Tibial nerve (tissue), 4 donors: Measurements from ENCODE around the gene HBP1. TPM values are rescaled to one million over a fixed set of nuclear protein-coding genes. Genes with fewer than 3 reads are reported as not detected.
"Not testable (repeated sequence)": the region's sequence is repeated elsewhere in the genome, so short reads cannot be mapped to it uniquely, and the experiment has no call there.

Experiments
- DNase-seq, 2 donors: peaks; one replicate each; pipeline ENCODE4 v3.0.0-alpha.2; 2019; ENCODE audit warnings: low spot score in 2 of 2
- H3K27ac ChIP-seq, 4 donors: fragments of 200-600 bp; sonication (generic) in 3 of 4; one replicate each; pipeline ENCODE4 v1.5.1; 2017 to 2019; ENCODE audit warnings: mild to moderate bottlenecking in 1 of 4
- H3K27me3 ChIP-seq, 2 donors: fragments of 200-600 bp; sonication (generic) in 1 of 2; one replicate each; pipeline versions ENCODE4 v1.5.1 to v1.6.0; 2017 to 2019
- H3K36me3 ChIP-seq, 3 donors: fragments of 200-600 bp; sonication (generic); one replicate each; pipeline ENCODE4 v1.5.1; 2018 to 2019
- H3K4me1 ChIP-seq, 4 donors: fragments of 200-600 bp; sonication (generic) in 3 of 4; one replicate each; pipeline ENCODE4 v1.5.1; 2017 to 2019
- H3K4me3 ChIP-seq, 4 donors: fragments of 200-600 bp; sonication (generic) in 3 of 4; one replicate each; pipeline ENCODE4 v1.5.1; 2017 to 2019; ENCODE audit warnings: mild to moderate bottlenecking in 1 of 4, moderate library complexity in 1 of 4
- H3K9me3 ChIP-seq, 4 donors: fragments of 200-600 bp; sonication (generic) in 3 of 4; one replicate each; pipeline ENCODE4 v1.5.1; 2017 to 2019
- EP300 ChIP-seq, 2 donors: sonication (generic); formaldehyde crosslinking; IDR thresholded peaks; one replicate each; pipeline ENCODE4 v1.6.1; 2017; ENCODE audit warnings: antibody characterized with exemption in 2 of 2, mild to moderate bottlenecking in 1 of 2
- POLR2A ChIP-seq, 2 donors: fragments of 450-650 bp; IDR thresholded peaks; one replicate each; pipeline ENCODE4 v1.6.1; 2017; ENCODE audit warnings: antibody characterized with exemption in 2 of 2, mild to moderate bottlenecking in 2 of 2, moderate library complexity in 2 of 2
- WGBS, 2 donors: methylation state at CpG; one replicate each; pipeline ENCODE4 v1.1.5; 2018; 5-methylcytosine and 5-hydroxymethylcytosine counted together
- total RNA-seq, 4 donors: library from RNA; depleted of rRNA; stranded (reverse); fragments of >200 nt; gene quantifications; one replicate each; pipeline ENCODE4 v1.1.0, GENCODE V29; 2016
- TF ChIP-seq, protein P1 (sequence below), 5 experiments: fragments of 200-600 bp in 3 of 5; fragments of 450-650 bp in 2 of 5; sonication (generic) in 3 of 5; IDR thresholded peaks; one replicate each; pipeline ENCODE4 v1.5.1; 2016 to 2019; ENCODE audit warnings: antibody characterized with exemption in 5 of 5, mild to moderate bottlenecking in 3 of 5, moderate library complexity in 2 of 5

The HBP1 gene
- total RNA-seq, 4 donors from 2014 or later, result 78.9 to 157 (median 123) TPM

DNA sequence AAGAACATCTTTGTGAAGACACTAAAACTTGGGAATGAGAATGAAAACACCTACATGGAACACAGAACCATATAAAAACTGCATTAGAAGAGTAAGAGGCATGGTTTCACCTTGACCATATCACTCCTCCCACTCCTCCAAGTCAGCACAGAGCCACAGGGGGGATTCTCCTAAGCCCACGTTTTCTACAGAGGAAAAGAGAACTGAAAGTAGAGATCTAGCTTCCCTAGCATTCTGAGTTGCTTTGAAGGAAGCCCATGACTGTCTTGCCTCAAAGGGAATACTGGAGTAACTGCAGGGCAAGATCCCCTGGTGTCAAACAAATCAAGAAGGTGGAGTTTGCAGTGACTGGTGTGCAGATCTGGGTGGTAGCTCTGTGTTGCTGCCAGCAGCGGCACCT lies 43.9 kb downstream of the HBP1 start:
- Histone ChIP-seq H3K36me3 (peaks cover 0 to 43% (median 0%) of the 10 kb centered on the region in 3 donors), H3K4me3 (no peak overlapping the region), H3K4me1 (peaks cover 0 to 10% (median 0%) of the 10 kb centered on the region in 4 donors), H3K27ac (no peak overlapping the region), H3K27me3 (no peaks in the 10 kb centered on the region), H3K9me3 (peaks cover 0 to 12% (median 2%) of the 10 kb centered on the region in 4 donors)
- no peak for TF ChIP-seq EP300 (IDR thresholded peaks at IDR 0.05)
- TF ChIP-seq, protein P1, sequence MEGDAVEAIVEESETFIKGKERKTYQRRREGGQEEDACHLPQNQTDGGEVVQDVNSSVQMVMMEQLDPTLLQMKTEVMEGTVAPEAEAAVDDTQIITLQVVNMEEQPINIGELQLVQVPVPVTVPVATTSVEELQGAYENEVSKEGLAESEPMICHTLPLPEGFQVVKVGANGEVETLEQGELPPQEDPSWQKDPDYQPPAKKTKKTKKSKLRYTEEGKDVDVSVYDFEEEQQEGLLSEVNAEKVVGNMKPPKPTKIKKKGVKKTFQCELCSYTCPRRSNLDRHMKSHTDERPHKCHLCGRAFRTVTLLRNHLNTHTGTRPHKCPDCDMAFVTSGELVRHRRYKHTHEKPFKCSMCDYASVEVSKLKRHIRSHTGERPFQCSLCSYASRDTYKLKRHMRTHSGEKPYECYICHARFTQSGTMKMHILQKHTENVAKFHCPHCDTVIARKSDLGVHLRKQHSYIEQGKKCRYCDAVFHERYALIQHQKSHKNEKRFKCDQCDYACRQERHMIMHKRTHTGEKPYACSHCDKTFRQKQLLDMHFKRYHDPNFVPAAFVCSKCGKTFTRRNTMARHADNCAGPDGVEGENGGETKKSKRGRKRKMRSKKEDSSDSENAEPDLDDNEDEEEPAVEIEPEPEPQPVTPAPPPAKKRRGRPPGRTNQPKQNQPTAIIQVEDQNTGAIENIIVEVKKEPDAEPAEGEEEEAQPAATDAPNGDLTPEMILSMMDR (IDR thresholded peaks at IDR 0.05), result no peak
- no peak for TF ChIP-seq POLR2A (IDR thresholded peaks at IDR 0.05)
- 71 to 80% methylated on average over 2 of the region's 2 CpGs for WGBS, 2 donors
- no peak for DNase-seq

DNA sequence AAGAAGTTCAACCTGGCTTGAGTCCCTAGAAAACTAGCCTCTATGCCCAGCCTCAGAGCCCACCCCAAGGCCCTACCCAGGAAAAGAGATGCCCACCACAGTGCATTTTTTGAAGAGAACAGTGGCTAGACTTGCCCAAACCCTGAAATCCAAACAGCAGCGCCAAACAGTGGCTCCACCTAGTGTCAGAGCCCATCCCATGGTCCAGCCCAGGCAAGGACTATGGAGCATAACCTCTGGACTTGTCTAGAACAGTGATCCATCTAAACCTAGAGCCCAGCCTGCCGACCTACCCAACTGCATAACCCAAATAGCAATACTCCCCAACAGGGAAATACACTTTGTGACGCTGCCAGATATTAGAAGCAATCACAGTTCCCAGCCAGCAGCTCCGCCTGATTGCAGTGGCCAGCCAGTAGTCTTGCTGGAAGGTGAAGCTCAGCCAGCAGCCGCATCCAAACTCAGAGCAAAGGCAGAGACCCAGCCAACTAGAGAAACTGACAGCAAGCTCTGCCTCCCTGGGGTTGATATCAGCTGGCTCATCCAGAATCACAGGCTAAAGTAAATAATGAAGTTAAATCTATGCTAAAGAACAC lies 44.5 kb downstream of the HBP1 start:
- H3K27me3 ChIP-seq, result no peaks in the 10 kb centered on the region

DNA sequence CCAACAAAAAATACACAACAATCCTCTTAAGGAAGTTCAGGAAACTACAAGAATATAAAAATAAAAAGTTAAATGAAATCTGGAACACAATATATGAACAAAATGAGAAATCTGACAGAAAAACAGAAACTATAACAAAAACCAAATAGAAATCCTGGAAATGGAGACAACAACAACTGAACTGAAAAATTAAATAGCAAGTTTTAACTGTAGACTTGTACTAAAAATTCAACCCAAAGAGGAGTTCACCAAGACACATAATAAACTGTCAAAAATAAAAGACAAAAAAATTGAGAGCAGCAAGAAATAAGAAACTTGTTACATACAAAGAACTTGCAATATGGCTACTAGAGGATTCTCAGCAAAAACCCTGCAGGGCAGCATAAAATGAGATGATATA lies 45.1 kb downstream of the HBP1 start:
- no peak for DNase-seq
- Histone ChIP-seq H3K4me1 (no peaks in the 10 kb centered on the region), H3K36me3 (peaks cover 0 to 34% (median 0%) of the 10 kb centered on the region in 3 donors), H3K4me3 (no peak overlapping the region), H3K27ac (no peak overlapping the region), H3K27me3 (no peaks in the 10 kb centered on the region), H3K9me3 (peaks cover 0 to 12% (median 2%) of the 10 kb centered on the region in 4 donors)
- TF ChIP-seq EP300 (IDR thresholded peaks at IDR 0.05) (no peak), POLR2A (IDR thresholded peaks at IDR 0.05) (no peak)
- TF ChIP-seq, protein P1 (IDR thresholded peaks at IDR 0.05), result no peak

More for the DNA sequence above, 44.5 kb downstream of the HBP1 start:
- H3K9me3 ChIP-seq, result peaks cover 0 to 12% (median 2%) of the 10 kb centered on the region in 4 donors
- no peak for DNase-seq
- no peak overlapping the region for H3K4me3 ChIP-seq
- no peak for TF ChIP-seq POLR2A (IDR thresholded peaks at IDR 0.05)
- no peak for TF ChIP-seq EP300 (IDR thresholded peaks at IDR 0.05)
- TF ChIP-seq, protein P1 (IDR thresholded peaks at IDR 0.05), result no peak
- no peak overlapping the region for H3K27ac ChIP-seq
- H3K4me1 ChIP-seq, result peaks cover 0 to 4% (median 0%) of the 10 kb centered on the region in 4 donors
- WGBS, 2 donors, result 78 to 82% methylated on average over 3 to 5 of the region's 5 CpGs
- H3K36me3 ChIP-seq, result peaks cover 0 to 39% (median 0%) of the 10 kb centered on the region in 3 donors

DNA sequence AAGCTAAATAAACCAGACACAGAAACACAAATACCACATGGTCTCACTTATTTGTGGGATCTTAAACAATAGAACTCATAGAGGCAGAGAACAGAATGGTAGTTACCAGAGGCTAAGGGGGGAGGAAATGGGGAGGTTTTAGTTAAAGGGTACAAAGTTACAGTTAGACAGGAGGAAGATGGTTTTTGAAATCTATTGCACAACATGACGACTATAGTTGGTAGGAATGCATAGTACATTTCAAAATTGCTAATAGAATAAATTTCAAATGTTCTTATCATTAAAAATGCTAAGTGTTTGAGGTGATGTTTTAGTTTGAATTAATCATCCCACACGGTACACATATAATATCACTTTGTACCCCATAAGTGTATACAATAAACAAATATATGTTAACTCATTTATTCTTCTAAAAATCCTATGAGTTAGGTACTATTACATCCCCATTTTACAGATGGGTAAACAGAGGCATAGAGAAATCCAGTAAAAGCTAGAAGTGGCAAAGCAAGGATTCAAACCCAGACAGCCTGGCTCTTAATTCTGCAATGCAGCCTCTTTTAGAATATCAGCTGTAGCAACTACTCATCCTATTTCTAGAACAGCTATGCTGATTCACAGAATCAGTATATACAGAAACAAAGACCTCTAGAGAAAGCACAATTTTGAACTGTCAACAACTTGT lies 50.9 kb downstream of the HBP1 start:
- no peaks in the 10 kb centered on the region for H3K4me1 ChIP-seq
- no peak overlapping the region for H3K27ac ChIP-seq
- H3K4me3 ChIP-seq, result no peak overlapping the region
- H3K36me3 ChIP-seq, result peaks cover 0 to 34% (median 0%) of the 10 kb centered on the region in 3 donors
- H3K9me3 ChIP-seq, result no peaks in the 10 kb centered on the region
- TF ChIP-seq EP300 (IDR thresholded peaks at IDR 0.05) (no peak), POLR2A (IDR thresholded peaks at IDR 0.05) (no peak)
- TF ChIP-seq, protein P1 (IDR thresholded peaks at IDR 0.05), result no peak
- H3K27me3 ChIP-seq, result no peaks in the 10 kb centered on the region
- no peak for DNase-seq
- WGBS, 2 donors, result 91 to 94% methylated on average over 2 of the region's 2 CpGs

DNA sequence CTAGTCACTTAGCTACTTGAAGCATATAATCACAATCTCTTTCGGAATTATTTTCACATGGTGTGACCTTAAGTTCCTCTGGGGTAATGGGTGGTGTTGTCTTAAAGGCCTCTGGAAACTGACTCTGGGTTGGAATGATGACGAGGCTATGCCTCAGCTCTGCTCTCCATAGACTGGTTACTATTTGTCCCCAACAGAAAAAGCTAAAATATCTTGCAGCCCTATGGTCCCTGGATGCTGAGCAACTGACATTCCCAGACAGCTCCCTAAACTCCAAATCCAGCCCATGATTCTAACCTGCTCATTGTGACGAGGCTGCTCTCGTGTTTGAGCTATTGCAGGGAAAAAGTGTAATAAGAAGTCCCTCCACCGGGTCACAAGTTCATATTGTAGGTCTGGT lies 51.6 kb downstream of the HBP1 start:
- Histone ChIP-seq H3K27me3 (no peaks in the 10 kb centered on the region), H3K27ac (no peak overlapping the region), H3K36me3 (peaks cover 0 to 31% (median 0%) of the 10 kb centered on the region in 3 donors), H3K4me3 (no peak overlapping the region), H3K9me3 (no peaks in the 10 kb centered on the region), H3K4me1 (no peaks in the 10 kb centered on the region)
- TF ChIP-seq POLR2A (IDR thresholded peaks at IDR 0.05), result no peak
- TF ChIP-seq, protein P1 (IDR thresholded peaks at IDR 0.05), result no peak
- TF ChIP-seq EP300 (IDR thresholded peaks at IDR 0.05), result no peak
- 83 to 84% methylated on average over 5 of the region's 5 CpGs for WGBS, 2 donors
- no peak for DNase-seq

DNA sequence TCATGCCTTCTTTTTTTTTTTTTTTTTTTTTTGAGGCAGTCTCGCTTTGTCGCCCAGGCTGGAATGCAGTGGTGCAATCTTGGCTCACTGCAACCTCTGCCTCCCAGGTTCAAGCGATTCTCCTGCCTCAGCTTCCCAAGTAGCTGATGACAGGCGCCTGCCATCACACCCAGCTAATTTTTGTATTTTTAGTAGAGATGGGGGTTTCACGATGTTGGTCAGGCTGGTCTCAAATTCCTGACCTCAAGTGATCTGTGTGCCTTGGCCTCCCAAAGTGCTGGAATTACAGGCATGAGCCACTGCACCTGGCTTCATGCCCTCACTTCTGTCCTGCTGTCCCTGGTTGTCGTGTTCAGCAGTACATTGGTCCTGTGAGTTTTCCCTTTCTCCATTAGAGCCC lies 52.0 kb downstream of the HBP1 start:
- H3K4me1 ChIP-seq, H3K4me3 ChIP-seq, H3K27ac ChIP-seq, DNase-seq, H3K9me3 ChIP-seq, H3K27me3 ChIP-seq: not testable (repeated sequence)
- 92 to 99% methylated on average over 6 of the region's 6 CpGs for WGBS, 2 donors
- peaks cover 0 to 31% (median 0%) of the 10 kb centered on the region in 3 donors for H3K36me3 ChIP-seq
